HepG2 (cell line): ENCODE data around the gene THRA. TPM values are rescaled to one million over a fixed set of nuclear protein-coding genes. Genes with fewer than 3 reads are reported as not detected.

Experiments used
- BATF2 ChIP-seq: sonication (generic); formaldehyde crosslinking; IDR thresholded peaks from 2 replicates; pipeline ENCODE4 v1.8.0; 2022; ENCODE audit warnings: mild to moderate bottlenecking, missing genetic modification reagents, moderate library complexity
- FOXP1 ChIP-seq, 2 experiments: fragments of 450-650 bp in 1 of 2; IDR thresholded peaks; 2 replicates each; pipeline ENCODE4 v1.6.1; 2017 to 2018; ENCODE audit warnings: antibody characterized with exemption in 1 of 2
- HDAC6 ChIP-seq: fragments of 200-600 bp; sonication (generic); IDR thresholded peaks from 2 replicates; pipeline ENCODE4 v1.7.0; 2017; ENCODE audit warnings: mild to moderate bottlenecking, antibody characterized with exemption, low read length, low read depth
- HOXA9 ChIP-seq: sonication (generic); formaldehyde crosslinking; IDR thresholded peaks from 2 replicates; pipeline ENCODE4 v1.8.1; 2022; ENCODE audit warnings: missing genetic modification reagents, mild to moderate bottlenecking, moderate library complexity, borderline replicate concordance
- JUN ChIP-seq: sonication (generic); formaldehyde crosslinking; IDR thresholded peaks from 2 replicates; pipeline ENCODE4 v1.4.0; 2020; ENCODE audit warnings: mild to moderate bottlenecking, missing genetic modification reagents
- PRDM15 ChIP-seq: sonication (generic); formaldehyde crosslinking; IDR thresholded peaks from 2 replicates; pipeline ENCODE4 v1.4.0; 2020; ENCODE audit warnings: missing genetic modification reagents
- REL ChIP-seq: sonication (generic); formaldehyde crosslinking; conservative IDR thresholded peaks from 2 replicates; pipeline ENCODE4 v1.8.0; 2022; ENCODE audit warnings: mild to moderate bottlenecking, missing genetic modification reagents, moderate library complexity
- SMYD3 ChIP-seq: sonication (generic); formaldehyde crosslinking; IDR thresholded peaks from 2 replicates; pipeline ENCODE4 v1.8.1; 2023; ENCODE audit warnings: mild to moderate bottlenecking, missing genetic modification reagents
- TAF1 ChIP-seq: sonication (generic); formaldehyde crosslinking; IDR thresholded peaks from 2 replicates; pipeline ENCODE4 v1.4.0; 2020; ENCODE audit warnings: missing genetic modification reagents
- UBTF ChIP-seq: sonication (generic); formaldehyde crosslinking; IDR thresholded peaks from 2 replicates; pipeline ENCODE4 v1.4.0; 2020; ENCODE audit warnings: mild to moderate bottlenecking, missing genetic modification reagents
- XRCC5 ChIP-seq: fragments of 200-400 bp; formaldehyde crosslinking; optimal IDR thresholded peaks from 2 replicates; pipeline ENCODE3; 2017; ENCODE audit warnings: mild to moderate bottlenecking, low read length
- ZFP91 ChIP-seq: sonication (generic); formaldehyde crosslinking; IDR thresholded peaks from 2 replicates; pipeline ENCODE4 v1.9.0; 2022; ENCODE audit warnings: missing genetic modification reagents, mild to moderate bottlenecking, borderline replicate concordance
- ZNF468 ChIP-seq: sonication (generic); formaldehyde crosslinking; IDR thresholded peaks from 2 replicates; pipeline ENCODE4 v1.8.0; 2022; ENCODE audit warnings: mild to moderate bottlenecking, moderate library complexity, missing genetic modification reagents
- ZNF558 ChIP-seq: sonication (generic); formaldehyde crosslinking; IDR thresholded peaks from 2 replicates; pipeline ENCODE4 v1.9.0; 2022; ENCODE audit warnings: mild to moderate bottlenecking, missing genetic modification reagents, borderline replicate concordance
- ZNF674 ChIP-seq: sonication (generic); formaldehyde crosslinking; IDR thresholded peaks from 2 replicates; pipeline ENCODE4 v1.5.0; 2020; ENCODE audit warnings: low read depth, mild to moderate bottlenecking, missing genetic modification reagents
- polyA plus RNA-seq, 8 experiments: library from polyadenylated mRNA; depleted of rRNA in 3 of 8; stranded (reverse) in 7 of 8; unstranded in 1 of 8; fragments of >200 nt; fragmentation: Illumina TruSeq in 4 of 8; extraction: Trizol in 4 of 8; gene quantifications; 2 replicates each; pipeline versions ENCODE4 v1.2.1 to v1.2.3, GENCODE V29; 2011 to 2016; ENCODE audit warnings: low read depth in 4 of 8, missing spikeins in 1 of 8, mixed read lengths in 1 of 8; ENCODE audit not compliant: insufficient read depth in 1 of 8
- total RNA-seq, 5 experiments: library from RNA; depleted of rRNA; stranded (reverse); fragments of >200 nt; fragmentation: Illumina TruSeq; extraction: Trizol; gene quantifications; 2 replicates each; pipeline ENCODE4 v1.2.3, GENCODE V29; 2016; ENCODE audit warnings: low read depth in 1 of 5
- TF ChIP-seq, protein P1 (sequence below): sonication (generic); formaldehyde crosslinking; IDR thresholded peaks from 2 replicates; pipeline ENCODE4 v1.8.1; 2022; ENCODE audit warnings: mild to moderate bottlenecking, missing genetic modification reagents
- TF ChIP-seq, protein P2 (sequence below): sonication (generic); formaldehyde crosslinking; IDR thresholded peaks from 2 replicates; pipeline ENCODE4 v1.5.1; 2020; ENCODE audit warnings: missing genetic modification reagents, mild to moderate bottlenecking, borderline replicate concordance

THRA gene
- total and polyA plus RNA-seq, 2 of the 13 experiments (the other 11 are each of a cell fraction or from before 2014, with no cell fraction given), result 8.0 to 9.9 TPM

DNA sequence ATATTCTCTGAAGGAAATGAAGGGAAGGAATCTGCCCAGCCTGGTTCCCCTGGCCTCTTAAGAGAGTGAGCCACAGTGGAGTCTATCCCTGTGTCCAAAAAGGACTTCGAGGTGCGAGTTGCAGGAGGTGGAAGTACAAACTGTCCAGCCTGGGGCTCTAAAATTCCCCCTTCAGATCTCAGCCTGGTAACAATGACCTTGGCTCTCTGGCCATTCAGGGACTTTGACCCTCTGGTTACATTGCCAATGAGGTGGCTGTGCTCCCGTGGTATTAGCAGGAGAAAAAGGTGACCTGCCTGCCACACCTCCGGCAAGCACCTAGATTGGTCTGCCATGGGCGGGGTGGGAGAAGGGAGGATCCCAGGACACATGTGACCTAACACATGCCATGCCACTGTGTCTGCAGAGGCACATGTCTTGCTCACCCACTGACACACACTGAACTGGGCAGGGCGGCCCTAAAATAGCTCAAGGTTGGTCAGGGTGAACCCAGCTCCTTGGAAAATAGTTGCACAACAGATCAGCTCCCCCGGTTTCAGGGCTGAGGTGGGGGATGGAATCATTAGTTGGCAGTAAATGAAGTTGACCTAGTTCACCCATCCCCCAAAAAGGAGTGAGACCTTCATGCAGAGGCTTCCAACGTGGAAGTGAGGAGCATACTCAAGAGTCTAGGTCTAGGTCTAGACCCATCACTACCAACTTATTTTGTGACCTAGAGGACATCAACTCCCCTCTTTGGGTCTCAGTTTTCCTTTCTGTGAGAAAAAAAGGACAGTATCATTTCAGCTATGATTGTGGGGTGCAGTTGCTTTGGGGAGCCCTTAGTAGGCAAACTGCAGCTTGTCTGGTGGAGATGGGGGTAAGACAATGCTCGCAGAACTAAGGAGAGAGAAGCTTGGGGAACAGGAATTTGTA, 35.4 kb downstream of the THRA start (continued):
- TF ChIP-seq PRDM15 (CRISPR knock-in tag), result no peak
- TF ChIP-seq XRCC5, result peak; percentile 45
- TF ChIP-seq UBTF (CRISPR knock-in tag), result no peak
- no peak for TF ChIP-seq SMYD3 (CRISPR knock-in tag)
- TF ChIP-seq REL (CRISPR knock-in tag), result peak; percentile 19; the same call in 1 of the 2 replicates
- no peak for TF ChIP-seq BATF2 (CRISPR knock-in tag)
- no peak for TF ChIP-seq ZNF558 (CRISPR knock-in tag)
- no peak; the same call in none of the 2 replicates for TF ChIP-seq ZFP91 (CRISPR knock-in tag)
- TF ChIP-seq HDAC6, result no peak
- TF ChIP-seq FOXP1 (IDR thresholded peaks at IDR 0.05), result no peak
- TF ChIP-seq FOXP1 (CRISPR knock-in tag; IDR thresholded peaks at IDR 0.05), result peak; percentile 57; the same call in 1 of the 2 replicates
- peak; percentile 66; the same call in 1 of the 2 replicates for TF ChIP-seq JUN (CRISPR knock-in tag)
- 0 out of 2 replicates have a peak, but pooled peaks have one; percentile 34 for TF ChIP-seq TAF1
- TF ChIP-seq, protein P1, sequence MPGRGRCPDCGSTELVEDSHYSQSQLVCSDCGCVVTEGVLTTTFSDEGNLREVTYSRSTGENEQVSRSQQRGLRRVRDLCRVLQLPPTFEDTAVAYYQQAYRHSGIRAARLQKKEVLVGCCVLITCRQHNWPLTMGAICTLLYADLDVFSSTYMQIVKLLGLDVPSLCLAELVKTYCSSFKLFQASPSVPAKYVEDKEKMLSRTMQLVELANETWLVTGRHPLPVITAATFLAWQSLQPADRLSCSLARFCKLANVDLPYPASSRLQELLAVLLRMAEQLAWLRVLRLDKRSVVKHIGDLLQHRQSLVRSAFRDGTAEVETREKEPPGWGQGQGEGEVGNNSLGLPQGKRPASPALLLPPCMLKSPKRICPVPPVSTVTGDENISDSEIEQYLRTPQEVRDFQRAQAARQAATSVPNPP (CRISPR knock-in tag), result no peak
- peak; percentile 93; the same call in 1 of the 2 replicates for TF ChIP-seq ZNF468 (CRISPR knock-in tag)
- no peak for TF ChIP-seq HOXA9 (CRISPR knock-in tag)
- TF ChIP-seq ZNF674 (CRISPR knock-in tag), result no peak; the same call in none of the 2 replicates
- TF ChIP-seq, protein P2, sequence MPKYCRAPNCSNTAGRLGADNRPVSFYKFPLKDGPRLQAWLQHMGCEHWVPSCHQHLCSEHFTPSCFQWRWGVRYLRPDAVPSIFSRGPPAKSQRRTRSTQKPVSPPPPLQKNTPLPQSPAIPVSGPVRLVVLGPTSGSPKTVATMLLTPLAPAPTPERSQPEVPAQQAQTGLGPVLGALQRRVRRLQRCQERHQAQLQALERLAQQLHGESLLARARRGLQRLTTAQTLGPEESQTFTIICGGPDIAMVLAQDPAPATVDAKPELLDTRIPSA (CRISPR knock-in tag), result 0 out of 2 replicates have a peak, but pooled peaks have one; percentile 18
